Activated CD4-positive, alpha-beta T cell treated with anti-CD3 and anti-CD28 coated beads for 1 hour (primary cell): Measurements from ENCODE around the gene ARF1.

Experiments
- DNase-seq: peaks from one replicate; pipeline ENCODE4 v3.0.0-alpha.2; 2020

The ARF1 gene

GRCh38 chr1:228050571-228051231 is 31.8 kb upstream of the ARF1 start:
- no peak for DNase-seq

GRCh38 chr1:228058172-228058948 is 24.1 kb upstream of the ARF1 start:
- no peak for DNase-seq

- DNase-seq = peak; percentile 37
These were observed 23.4 kb upstream of the ARF1 start for GRCh38 chr1:228058949-228059633.

GRCh38 chr1:228059634-228060457 is 22.7 kb upstream of the ARF1 start:
- DNase-seq = peak; percentile 50

GRCh38 chr1:228060458-228061190 is 21.9 kb upstream of the ARF1 start:
- DNase-seq = no peak

- no peak for DNase-seq
These were observed 21.0 kb upstream of the ARF1 start for GRCh38 chr1:228061411-228062084.

GRCh38 chr1:228062085-228062791 is 20.3 kb upstream of the ARF1 start:
- no peak for DNase-seq

GRCh38 chr1:228062812-228063211 is 19.7 kb upstream of the ARF1 start:
- DNase-seq = no peak

- DNase-seq = no peak
These were observed 19.0 kb upstream of the ARF1 start for GRCh38 chr1:228063251-228064191.

- DNase-seq = no peak
These were observed 18.2 kb upstream of the ARF1 start for GRCh38 chr1:228064296-228064695.

- DNase-seq = no peak
These were observed 17.6 kb upstream of the ARF1 start for GRCh38 chr1:228064741-228065542.

GRCh38 chr1:228065543-228066347 is 16.8 kb upstream of the ARF1 start:
- no peak for DNase-seq

- no peak for DNase-seq
These were observed 16.1 kb upstream of the ARF1 start for GRCh38 chr1:228066416-228066815.

GRCh38 chr1:228066891-228067654 is 15.4 kb upstream of the ARF1 start:
- no peak for DNase-seq

GRCh38 chr1:228068359-228068758 is 14.1 kb upstream of the ARF1 start:
- no peak for DNase-seq

GRCh38 chr1:228070173-228070572 is 12.3 kb upstream of the ARF1 start:
- no peak for DNase-seq

GRCh38 chr1:228070851-228071250 is 11.7 kb upstream of the ARF1 start:
- DNase-seq = no peak
